Activated B cell treated with CpG ODN at 0.5 μM for 24 hours (primary cell): Measurements from ENCODE around the gene ARFGAP2. TPM values are rescaled to one million over a fixed set of nuclear protein-coding genes. Genes with fewer than 3 reads are reported as not detected.

Source experiments
- ATAC-seq: fragments of 200-7000 bp; cut with Tn5 transposase; one replicate; pipeline ENCODE4 v1.10.0; 2021; ENCODE audit warnings: low read depth, mild to moderate bottlenecking, moderate library complexity
- CTCF ChIA-PET: fragments of 350-600 bp; sonication (Branson Sonifier 250); formaldehyde crosslinking; loops from one replicate; lab custom pipeline; 2021; ENCODE audit warnings: antibody characterized with exemption; lab: Charles Lee
- POLR2A ChIA-PET: fragments of 350-600 bp; sonication (Branson Sonifier 250); formaldehyde crosslinking; loops from one replicate; lab custom pipeline; 2021; ENCODE audit warnings: antibody characterized with exemption; lab: Charles Lee
- DNase-seq: peaks from one replicate; pipeline ENCODE4 v3.0.0; 2022
- H3K27ac Mint-ChIP-seq: one replicate; pipeline ENCODE4 v1.8.0; 2020; ENCODE audit warnings: mixed read lengths
- H3K27me3 Mint-ChIP-seq: one replicate; pipeline ENCODE4 v1.8.0; 2021; ENCODE audit warnings: mixed read lengths
- H3K36me3 Mint-ChIP-seq: one replicate; pipeline ENCODE4 v1.8.0; 2021; ENCODE audit warnings: low read depth, mixed read lengths
- H3K4me1 Mint-ChIP-seq: one replicate; pipeline ENCODE4 v1.8.0; 2021; ENCODE audit warnings: mixed read lengths
- H3K4me3 Mint-ChIP-seq: one replicate; pipeline ENCODE4 v1.8.0; 2020; ENCODE audit warnings: mild to moderate bottlenecking, mixed read lengths
- H3K9me3 Mint-ChIP-seq: one replicate; pipeline ENCODE4 v1.8.0; 2020; ENCODE audit warnings: mixed read lengths
- CTCF ChIP-seq: fragments of 200-600 bp; IDR thresholded peaks from one replicate; pipeline ENCODE4 v1.8.0; 2022; ENCODE audit warnings: antibody characterized with exemption, mild to moderate bottlenecking
- intact Hi-C: fragments of 100-400 bp; cut with micrococcal nuclease; formaldehyde crosslinking; loops from one replicate; pipeline ENCODE4 v1.15.1; 2024
- total RNA-seq: library from RNA; stranded (reverse); gene quantifications from 2 replicates; pipeline ENCODE4 v1.2.3, GENCODE V29; 2022

Gene ARFGAP2
- total RNA-seq, 1 donor from 2014 or later, result 176 TPM

GRCh38 chr11:47144541-47144940 lies 32.1 kb downstream of the ARFGAP2 start:
- no peak overlapping the region for H3K4me3 Mint-ChIP-seq
- no peaks in the 10 kb centered on the region for H3K4me1 Mint-ChIP-seq
- no peaks in the 10 kb centered on the region for H3K9me3 Mint-ChIP-seq
- ATAC-seq, result no peak
- H3K27ac Mint-ChIP-seq, result no peak overlapping the region
- CTCF ChIA-PET, result no interaction called here
- intact Hi-C loops, result no loop called here
- peaks cover 5% of the 10 kb centered on the region for H3K36me3 Mint-ChIP-seq
- DNase-seq, result no peak
- H3K27me3 Mint-ChIP-seq, result no peaks in the 10 kb centered on the region
- POLR2A ChIA-PET, result no interaction called here
- no peak for TF ChIP-seq CTCF

GRCh38 chr11:47143322-47143721 lies 33.4 kb downstream of the ARFGAP2 start:
- ATAC-seq (no peak), DNase-seq (no peak)
- ChIA-PET POLR2A (interaction anchor here (0.7 kb wide), 1 partner anchor 680 kb away, joined by 3 read pairs; no protein-coding TSS in a partner anchor), CTCF (no interaction called here)
- TF ChIP-seq CTCF, result no peak
- no peak overlapping the region for H3K4me3 Mint-ChIP-seq
- H3K9me3 Mint-ChIP-seq, result no peaks in the 10 kb centered on the region
- no peaks in the 10 kb centered on the region for H3K27me3 Mint-ChIP-seq
- intact Hi-C loops, result no loop called here
- no peaks in the 10 kb centered on the region for H3K4me1 Mint-ChIP-seq
- no peak overlapping the region for H3K27ac Mint-ChIP-seq
- peaks cover 8% of the 10 kb centered on the region for H3K36me3 Mint-ChIP-seq

DNA sequence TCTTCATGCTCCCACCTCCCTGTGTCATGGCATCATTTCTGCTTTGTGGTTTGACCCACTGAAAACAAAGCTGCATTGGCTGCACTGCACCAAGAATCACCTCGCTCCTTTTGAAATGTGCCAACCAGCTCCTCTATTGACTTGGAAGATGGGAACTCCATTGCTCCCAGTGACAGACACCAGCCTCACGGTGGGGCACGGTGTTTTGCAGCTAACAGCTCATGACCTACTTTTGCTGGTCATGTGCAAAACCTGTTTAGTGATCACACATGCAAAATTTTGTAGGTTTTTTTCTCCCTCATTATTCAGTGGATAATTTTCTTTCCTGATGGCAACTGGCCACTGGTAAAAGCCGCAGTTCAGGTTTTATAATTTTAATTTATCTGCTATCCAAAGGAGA lies 36.8 kb downstream of the ARFGAP2 start:
- no peak for DNase-seq
- no peaks in the 10 kb centered on the region for H3K9me3 Mint-ChIP-seq
- intact Hi-C loops, result no loop called here
- H3K4me3 Mint-ChIP-seq, result no peak overlapping the region
- peaks cover 20% of the 10 kb centered on the region for H3K36me3 Mint-ChIP-seq
- no peaks in the 10 kb centered on the region for H3K4me1 Mint-ChIP-seq
- CTCF ChIA-PET, result no interaction called here
- H3K27me3 Mint-ChIP-seq, result no peaks in the 10 kb centered on the region
- POLR2A ChIA-PET, result interaction anchor here (0.7 kb wide), 1 partner anchor 262 kb away, joined by 5 read pairs; no protein-coding TSS in a partner anchor
- TF ChIP-seq CTCF, result no peak
- H3K27ac Mint-ChIP-seq, result no peak overlapping the region
- ATAC-seq, result no peak

DNA sequence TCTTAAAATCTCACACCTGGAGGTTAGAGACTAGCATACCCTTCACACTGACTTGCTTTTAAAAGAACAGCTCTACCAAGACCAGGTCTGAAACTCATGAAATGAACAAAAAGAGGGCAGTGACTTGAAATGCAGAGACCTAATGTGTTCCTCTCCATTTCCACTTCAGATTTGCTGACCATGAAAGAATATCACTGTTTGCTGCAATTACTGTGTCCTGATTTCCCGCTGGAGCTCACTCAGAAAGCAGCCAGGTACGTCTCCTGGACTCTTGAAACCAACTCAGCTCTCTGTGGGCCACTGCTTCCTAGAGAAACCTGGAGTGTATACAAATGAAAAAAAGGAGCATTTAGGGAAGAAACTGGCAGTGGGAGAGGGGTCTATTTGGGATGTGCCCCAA lies 39.2 kb downstream of the ARFGAP2 start:
- intact Hi-C loops, result no loop called here
- Mint-ChIP-seq H3K27me3 (no peaks in the 10 kb centered on the region), H3K4me1 (no peaks in the 10 kb centered on the region), H3K9me3 (no peaks in the 10 kb centered on the region), H3K36me3 (peaks cover 20% of the 10 kb centered on the region), H3K4me3 (no peak overlapping the region), H3K27ac (no peak overlapping the region)
- TF ChIP-seq CTCF, result no peak
- CTCF ChIA-PET, result no interaction called here
- POLR2A ChIA-PET, result no interaction called here
- DNase-seq, result no peak
- ATAC-seq, result no peak

DNA sequence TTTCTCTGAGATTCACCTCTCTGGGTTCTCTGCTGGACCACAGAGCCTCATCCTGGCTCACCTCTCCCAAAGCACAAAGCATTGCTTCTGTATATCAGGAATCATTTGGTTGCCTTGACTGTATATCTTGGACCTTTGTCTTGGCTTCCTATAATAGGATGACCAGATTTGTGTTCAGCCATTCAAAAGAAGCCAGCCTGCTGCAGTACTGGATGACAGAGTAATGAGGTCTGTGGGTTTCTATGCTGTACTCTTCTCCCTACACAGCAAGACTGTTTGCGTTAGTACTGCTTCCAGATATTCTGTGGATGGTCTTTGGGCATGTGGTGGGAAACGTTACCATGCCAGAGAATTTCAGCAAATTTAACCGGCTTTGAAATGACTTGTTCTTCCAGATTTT lies 39.8 kb downstream of the ARFGAP2 start:
- H3K27me3 Mint-ChIP-seq, result no peaks in the 10 kb centered on the region
- ATAC-seq, result no peak
- ChIA-PET POLR2A (no interaction called here), CTCF (no interaction called here)
- H3K27ac Mint-ChIP-seq, result no peak overlapping the region
- no peaks in the 10 kb centered on the region for H3K9me3 Mint-ChIP-seq
- H3K4me3 Mint-ChIP-seq, result no peak overlapping the region
- DNase-seq, result no peak
- no peak for TF ChIP-seq CTCF
- intact Hi-C loops, result no loop called here
- peaks cover 20% of the 10 kb centered on the region for H3K36me3 Mint-ChIP-seq
- H3K4me1 Mint-ChIP-seq, result no peaks in the 10 kb centered on the region
